SU-DHL-6 (cell line): Measurements from ENCODE around the gene ACE.
A peak's percentile ranks its signal among the peaks of the same experiment; 100 is the strongest.

ENCODE experiments used
- H2AFZ ChIP-seq: fragments of 200-600 bp; sonication (generic); 2 replicates; pipeline ENCODE4 v1.6.1; 2014; ENCODE audit warnings: low read depth, mild to moderate bottlenecking, moderate library complexity, mixed read lengths, antibody characterized with exemption, low read length; ENCODE audit not compliant: severe bottlenecking
- H3F3A ChIP-seq: fragments of 200-600 bp; shearing (Covaris generic); 2 replicates; pipeline ENCODE4 v1.6.0; 2016; ENCODE audit warnings: antibody characterized with exemption, mild to moderate bottlenecking; ENCODE audit not compliant: insufficient read depth
- H3K27ac ChIP-seq: fragments of 200-600 bp; sonication (generic); 2 replicates; pipeline ENCODE4 v1.5.1; 2016; ENCODE audit warnings: low read depth, mild to moderate bottlenecking, low read length, moderate library complexity, mixed read lengths
- H3K27me3 ChIP-seq: fragments of 200-600 bp; sonication (generic), shearing (Covaris generic); 2 replicates; pipeline ENCODE4 v1.6.0; 2014; ENCODE audit warnings: mild to moderate bottlenecking, low read length
- H3K36me3 ChIP-seq: fragments of 200-600 bp; sonication (generic); 2 replicates; pipeline ENCODE4 v1.6.1; 2014; ENCODE audit warnings: mild to moderate bottlenecking, low read length, mixed read lengths
- H3K4me2 ChIP-seq: fragments of 300-600, 200-600 bp; shearing (Covaris generic), sonication (generic); 2 replicates; pipeline ENCODE4 v1.6.0; 2014; ENCODE audit warnings: low read length, low read depth, mild to moderate bottlenecking; ENCODE audit not compliant: poor library complexity, severe bottlenecking
- H3K4me3 ChIP-seq: fragments of 200-600 bp; sonication (generic); 2 replicates; pipeline ENCODE4 v1.5.1; 2014; ENCODE audit warnings: antibody characterized with exemption, low read length, mild to moderate bottlenecking, mixed read lengths; ENCODE audit not compliant: insufficient read depth, poor library complexity, severe bottlenecking
- H3K79me2 ChIP-seq: fragments of 200-600 bp; sonication (generic); 2 replicates; pipeline ENCODE4 v1.6.1; 2014; ENCODE audit warnings: mild to moderate bottlenecking, low read length, moderate library complexity; ENCODE audit not compliant: insufficient read depth
- H3K9ac ChIP-seq: fragments of 200-600 bp; sonication (generic); 2 replicates; pipeline ENCODE4 v1.7.0; 2014; ENCODE audit warnings: mild to moderate bottlenecking, low read length
- H3K9me2 ChIP-seq: fragments of 200-600 bp; sonication (generic); replicated peaks from 2 replicates; pipeline ENCODE4 v1.6.1; 2014; ENCODE audit warnings: low read length; ENCODE audit not compliant: insufficient read depth
- H3K9me3 ChIP-seq: fragments of 200-600 bp; sonication (generic); 2 replicates; pipeline ENCODE4 v1.6.1; 2014; ENCODE audit warnings: low read length, mixed read lengths; ENCODE audit not compliant: insufficient read depth
- H4K20me1 ChIP-seq: fragments of 200-600 bp; sonication (generic); 2 replicates; pipeline ENCODE4 v1.6.1; 2014; ENCODE audit warnings: low read depth, mild to moderate bottlenecking, antibody characterized with exemption, low read length, moderate library complexity, mixed read lengths
- CTCF ChIP-seq: fragments of 200-600 bp; sonication (generic); IDR thresholded peaks from one replicate; pipeline ENCODE4 v1.5.1; 2017; ENCODE audit warnings: antibody characterized with exemption, mild to moderate bottlenecking, low read length, moderate library complexity; ENCODE audit not compliant: insufficient read depth, poor library complexity, severe bottlenecking
- EZH2phosphoT487 ChIP-seq: fragments of 200-600 bp; sonication (generic), shearing (Covaris generic); conservative IDR thresholded peaks from 2 replicates; pipeline ENCODE4 v1.6.1; 2018; ENCODE audit warnings: mild to moderate bottlenecking, antibody characterized with exemption, low read length, moderate library complexity, mixed read lengths

Gene ACE

GRCh38 chr17:63497708-63498483, 21.0 kb downstream of the ACE start:
- Histone ChIP-seq H3K9me3 (no peaks in the 10 kb centered on the region), H3K36me3 (no peaks in the 10 kb centered on the region), H3K4me2 (no peak overlapping the region), H3K4me3 (no peak overlapping the region), H3K27me3 (no peaks in the 10 kb centered on the region), H3K9me2 (no peaks in the 10 kb centered on the region), H3K27ac (no peak overlapping the region), H3F3A (no peaks in the 10 kb centered on the region), H2AFZ (no peak overlapping the region), H4K20me1 (no peaks in the 10 kb centered on the region), H3K79me2 (no peaks in the 10 kb centered on the region), H3K9ac (no peak overlapping the region)
- TF ChIP-seq EZH2phosphoT487 (no peak), CTCF (peak; percentile 17)

GRCh38 chr17:63498626-63499195, 21.9 kb downstream of the ACE start:
- Histone ChIP-seq H3K9me3 (no peaks in the 10 kb centered on the region), H3K36me3 (no peaks in the 10 kb centered on the region), H3K4me2 (no peak overlapping the region), H2AFZ (no peak overlapping the region), H3F3A (no peaks in the 10 kb centered on the region), H3K9ac (no peak overlapping the region), H3K27me3 (no peaks in the 10 kb centered on the region), H4K20me1 (no peaks in the 10 kb centered on the region), H3K9me2 (no peaks in the 10 kb centered on the region), H3K27ac (no peak overlapping the region), H3K4me3 (no peak overlapping the region), H3K79me2 (no peaks in the 10 kb centered on the region)
- TF ChIP-seq CTCF (no peak), EZH2phosphoT487 (no peak)

GRCh38 chr17:63500543-63501390, 23.9 kb downstream of the ACE start:
- Histone ChIP-seq H4K20me1 (no peaks in the 10 kb centered on the region), H3K9me2 (no peaks in the 10 kb centered on the region), H3K4me2 (no peak overlapping the region), H3K9me3 (no peaks in the 10 kb centered on the region), H3K27ac (no peak overlapping the region), H3K9ac (no peak overlapping the region), H3F3A (no peaks in the 10 kb centered on the region), H3K36me3 (no peaks in the 10 kb centered on the region), H3K27me3 (no peaks in the 10 kb centered on the region), H2AFZ (no peak overlapping the region), H3K79me2 (no peaks in the 10 kb centered on the region), H3K4me3 (no peak overlapping the region)
- no peak for TF ChIP-seq CTCF
- no peak for TF ChIP-seq EZH2phosphoT487
